ENCODE data around the gene WDR27. TPM values are rescaled to one million over a fixed set of nuclear protein-coding genes. Genes with fewer than 3 reads are reported as not detected.

The WDR27 gene
- total RNA-seq, 2 experiments from 2014 or later = 48.8 to 49.6 TPM

- CTCF ChIA-PET = no interaction called here
- no peak for TF ChIP-seq CTCF (IDR thresholded peaks at IDR 0.05)
- no peaks in the 10 kb centered on the region for H3K4me1 Mint-ChIP-seq (ENCODE audit: low read depth)
These were observed 198.2 kb downstream of the WDR27 start for GRCh38 chr6:169503422-169504152.

GRCh38 chr6:169502445-169502844, 199.4 kb downstream of the WDR27 start:
- Mint-ChIP-seq H3K36me3 (ENCODE audit: low read depth) (no peaks in the 10 kb centered on the region), H3K27me3 (no peaks in the 10 kb centered on the region), H3K4me3 (no peak overlapping the region), H3K9me3 (no peaks in the 10 kb centered on the region), H3K4me1 (ENCODE audit: low read depth) (no peaks in the 10 kb centered on the region), H3K27ac (no peak overlapping the region)
- no peak for DNase-seq
- POLR2A ChIA-PET = no interaction called here
- CTCF ChIA-PET = no interaction called here
- no peak for ATAC-seq
- no peak for TF ChIP-seq CTCF (IDR thresholded peaks at IDR 0.05)
- intact Hi-C loops (cut with micrococcal nuclease) = no loop called here

More at GRCh38 chr6:169503422-169504152, 198.2 kb downstream of the WDR27 start:
- POLR2A ChIA-PET = no interaction called here
- ATAC-seq (no peak), DNase-seq (no peak)
- Mint-ChIP-seq H3K27ac (no peak overlapping the region), H3K9me3 (no peaks in the 10 kb centered on the region), H3K36me3 (ENCODE audit: low read depth) (no peaks in the 10 kb centered on the region), H3K27me3 (no peaks in the 10 kb centered on the region), H3K4me3 (no peak overlapping the region)
- intact Hi-C loops (cut with micrococcal nuclease) = no loop called here

GRCh38 chr6:169501777-169502313, 200.0 kb downstream of the WDR27 start:
- no peak overlapping the region for H3K27ac Mint-ChIP-seq
- ATAC-seq = no peak
- H3K36me3 Mint-ChIP-seq (ENCODE audit: low read depth) = no peaks in the 10 kb centered on the region
- no peaks in the 10 kb centered on the region for H3K27me3 Mint-ChIP-seq
- ChIA-PET POLR2A (no interaction called here), CTCF (no interaction called here)
- H3K4me3 Mint-ChIP-seq = no peak overlapping the region
- intact Hi-C loops (cut with micrococcal nuclease) = no loop called here
- no peaks in the 10 kb centered on the region for H3K9me3 Mint-ChIP-seq
- DNase-seq = no peak
- TF ChIP-seq CTCF (IDR thresholded peaks at IDR 0.05) = no peak
- H3K4me1 Mint-ChIP-seq (ENCODE audit: low read depth) = no peaks in the 10 kb centered on the region

GRCh38 chr6:169501128-169501527, 200.7 kb downstream of the WDR27 start:
- Mint-ChIP-seq H3K27ac (no peak overlapping the region), H3K9me3 (no peaks in the 10 kb centered on the region), H3K36me3 (ENCODE audit: low read depth) (no peaks in the 10 kb centered on the region), H3K4me1 (ENCODE audit: low read depth) (no peaks in the 10 kb centered on the region), H3K27me3 (no peaks in the 10 kb centered on the region), H3K4me3 (no peak overlapping the region)
- TF ChIP-seq CTCF (IDR thresholded peaks at IDR 0.05) = no peak
- DNase-seq (no peak), ATAC-seq (no peak)
- ChIA-PET CTCF (no interaction called here), POLR2A (no interaction called here)
- intact Hi-C loops (cut with micrococcal nuclease) = no loop called here

- H3K27me3 Mint-ChIP-seq = no peaks in the 10 kb centered on the region
- DNase-seq (no peak), ATAC-seq (no peak)
- H3K4me1 Mint-ChIP-seq (ENCODE audit: low read depth) = no peaks in the 10 kb centered on the region
- no peak for TF ChIP-seq CTCF (IDR thresholded peaks at IDR 0.05)
- H3K9me3 Mint-ChIP-seq = no peaks in the 10 kb centered on the region
- CTCF ChIA-PET = no interaction called here
- H3K27ac Mint-ChIP-seq = no peak overlapping the region
- intact Hi-C loops (cut with micrococcal nuclease) = no loop called here
- POLR2A ChIA-PET = no interaction called here
- H3K36me3 Mint-ChIP-seq (ENCODE audit: low read depth) = no peaks in the 10 kb centered on the region
- no peak overlapping the region for H3K4me3 Mint-ChIP-seq
These were observed 201.1 kb downstream of the WDR27 start for GRCh38 chr6:169500688-169501087.
